ENCODE results near the gene HCN3. TPM values are rescaled to one million over a fixed set of nuclear protein-coding genes. Genes with fewer than 3 reads are reported as not detected.

HCN3 gene
- total and polyA plus RNA-seq, 2 donors (not counting 1 experiment from before 2014, with no cell fraction given): 6.2 to 9.2 TPM

DNA sequence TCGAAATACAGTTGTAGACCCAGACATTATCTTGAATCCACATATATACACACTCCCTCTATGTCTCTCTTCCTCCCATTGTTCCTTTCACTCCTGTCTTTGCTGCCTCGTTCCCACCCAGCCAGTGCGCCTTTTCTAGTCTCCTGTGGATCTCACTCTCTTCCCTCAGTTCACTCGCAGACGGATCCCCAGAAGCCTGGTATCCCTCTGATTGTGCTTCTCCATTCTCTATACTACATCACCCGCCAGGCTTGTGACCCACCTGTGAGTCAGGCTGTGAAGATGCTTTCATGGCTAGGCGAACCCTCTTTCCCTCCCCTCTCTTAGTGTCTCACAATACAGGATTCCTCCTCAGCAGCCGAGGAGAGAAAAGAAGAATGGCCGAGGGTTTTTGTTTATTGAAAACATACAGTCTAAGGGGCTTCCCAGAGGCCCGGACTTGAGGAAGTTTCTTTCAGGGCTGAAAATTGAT, 1.5 kb downstream of the HCN3 start:
- H3K27me3 Mint-ChIP-seq: no peaks in the 10 kb centered on the region
- intact Hi-C loops (cut with micrococcal nuclease): loop anchor here (1.0 to 5.0 kb wide), 3 partner anchors 36 to 191 kb away; partner anchors contain the start of gene RUSC1
- ChIA-PET CTCF (interaction anchor here (0.7 to 1.3 kb wide), 4 partner anchors 42 to 222 kb away, joined by 3 to 7 read pairs (median 4); partner anchors contain the start of gene RUSC1), POLR2A (no interaction called here)
- DNase-seq (no peak), ATAC-seq (ENCODE audit: low read depth) (no peak)
- Histone ChIP-seq H3K27me3 (replicated peaks in 1 of 4; ENCODE audit: control extremely low read depth in 1 of 4, control insufficient read depth in 3 of 4, insufficient read depth in 4 of 4, low read length in 3 of 4) (no peaks in the 10 kb centered on the region), H3K36me3 (replicated peaks in 1 of 2; ENCODE audit: control extremely low read depth in 1 of 2, control insufficient read depth in 1 of 2, extremely low read depth in 1 of 2, insufficient read depth in 2 of 2, low read length in 1 of 2) (no peaks in the 10 kb centered on the region), H3K4me3 (ENCODE audit: control extremely low read depth in 1 of 5, extremely low read depth in 1 of 5, insufficient read depth in 1 of 5, low read depth in 2 of 5, low read length in 4 of 5) (no peak overlapping the region), H3K9me3 (ENCODE audit: control extremely low read depth in 1 of 3, control insufficient read depth in 2 of 3, insufficient read depth in 1 of 3, low read length in 2 of 3) (no peaks in the 10 kb centered on the region), H3K9ac (ENCODE audit: low read length) (no peak overlapping the region), H3K4me1 (ENCODE audit: control insufficient read depth in 2 of 2, insufficient read depth in 2 of 2, low read length in 2 of 2) (peaks cover 18 to 27% of the 10 kb centered on the region in 2 donors), H4K20me1 (ENCODE audit: control insufficient read depth, insufficient read depth, low read length, poor library complexity, severe bottlenecking) (no peaks in the 10 kb centered on the region), H3K27ac (ENCODE audit: low read length in 2 of 2) (no peak overlapping the region), H3K79me2 (ENCODE audit: control insufficient read depth, insufficient read depth, low read length) (peaks cover 2% of the 10 kb centered on the region), H3K4me2 (replicated peaks; ENCODE audit: low read depth, low read length, poor library complexity, severe bottlenecking) (peak overlapping the region; percentile 100), H2AFZ (ENCODE audit: insufficient read depth, low read depth, low read length, poor library complexity, severe bottlenecking) (no peak overlapping the region)
- peaks cover 23% of the 10 kb centered on the region for H3K4me1 Mint-ChIP-seq
- peak overlapping the region; percentile 12 for H3K27ac Mint-ChIP-seq
- peak overlapping the region; percentile 83 for H3K4me3 Mint-ChIP-seq
- H3K9me3 Mint-ChIP-seq (ENCODE audit: insufficient read depth): no peaks in the 10 kb centered on the region
- WGBS (ENCODE audit: insufficient coverage): 60% methylated on average over 8 of the region's 10 CpGs
- peak; percentile 30 for TF ChIP-seq CTCF (IDR thresholded peaks at IDR 0.05)
- no peak for TF ChIP-seq EZH2 (IDR thresholded peaks at IDR 0.05; ENCODE audit: borderline replicate concordance, insufficient read depth, low read depth, low read length, poor library complexity, severe bottlenecking)

- Histone ChIP-seq H3K4me2 (replicated peaks; ENCODE audit: low read depth, low read length, poor library complexity, severe bottlenecking) (no peak overlapping the region), H3K79me2 (ENCODE audit: control insufficient read depth, insufficient read depth, low read length) (no peaks in the 10 kb centered on the region), H3K36me3 (replicated peaks in 1 of 2; ENCODE audit: control extremely low read depth in 1 of 2, control insufficient read depth in 1 of 2, extremely low read depth in 1 of 2, insufficient read depth in 2 of 2, low read length in 1 of 2) (no peaks in the 10 kb centered on the region), H4K20me1 (ENCODE audit: control insufficient read depth, insufficient read depth, low read length, poor library complexity, severe bottlenecking) (no peaks in the 10 kb centered on the region), H3K27me3 (replicated peaks in 1 of 4; ENCODE audit: control extremely low read depth in 1 of 4, control insufficient read depth in 3 of 4, insufficient read depth in 4 of 4, low read length in 3 of 4) (no peaks in the 10 kb centered on the region), H3K9ac (ENCODE audit: low read length) (no peak overlapping the region), H3K4me1 (ENCODE audit: control insufficient read depth in 2 of 2, insufficient read depth in 2 of 2, low read length in 2 of 2) (peaks cover 16 to 25% of the 10 kb centered on the region in 2 donors), H3K4me3 (ENCODE audit: control extremely low read depth in 1 of 5, extremely low read depth in 1 of 5, insufficient read depth in 1 of 5, low read depth in 2 of 5, low read length in 4 of 5) (no peak overlapping the region), H3K27ac (ENCODE audit: low read length in 2 of 2) (no peak overlapping the region), H2AFZ (ENCODE audit: insufficient read depth, low read depth, low read length, poor library complexity, severe bottlenecking) (no peak overlapping the region), H3K9me3 (ENCODE audit: control extremely low read depth in 1 of 3, control insufficient read depth in 2 of 3, insufficient read depth in 1 of 3, low read length in 2 of 3) (no peaks in the 10 kb centered on the region)
- intact Hi-C loops (cut with micrococcal nuclease): loop anchor here (5.0 kb wide), 2 partner anchors 37 to 192 kb away; a partner anchor contains a TSS
- no peak overlapping the region for H3K27ac Mint-ChIP-seq
- CTCF ChIA-PET: interaction anchor here (0.9 to 1.0 kb wide), 2 partner anchors 29 to 44 kb away, joined by 3 to 6 read pairs; no protein-coding TSS in a partner anchor
- H3K27me3 Mint-ChIP-seq: no peaks in the 10 kb centered on the region
- DNase-seq (no peak), ATAC-seq (ENCODE audit: low read depth) (no peak)
- 100% methylated on average over 2 of the region's 2 CpGs for WGBS (ENCODE audit: insufficient coverage)
- peaks cover 21% of the 10 kb centered on the region for H3K4me1 Mint-ChIP-seq
- TF ChIP-seq EZH2 (IDR thresholded peaks at IDR 0.05; ENCODE audit: borderline replicate concordance, insufficient read depth, low read depth, low read length, poor library complexity, severe bottlenecking) (no peak), CTCF (IDR thresholded peaks at IDR 0.05) (no peak)
- no peaks in the 10 kb centered on the region for H3K9me3 Mint-ChIP-seq (ENCODE audit: insufficient read depth)
- POLR2A ChIA-PET: interaction anchor here (0.7 kb wide), 1 partner anchor 111 kb away, joined by 4 read pairs; no protein-coding TSS in a partner anchor
- H3K4me3 Mint-ChIP-seq: no peak overlapping the region
Observed at GRCh38 chr1:155279268-155279667, 2.0 kb downstream of the HCN3 start.
